Lower leg skin (tissue), 3 donors: ENCODE measurements around the gene APOBEC3B.

Experiments used
- CTCF ChIP-seq, 3 donors: fragments of 450-650 bp; IDR thresholded peaks; one replicate each; pipeline ENCODE4 v1.5.1; 2016; ENCODE audit warnings: antibody characterized with exemption in 3 of 3, mild to moderate bottlenecking in 3 of 3, moderate library complexity in 2 of 3
- POLR2A ChIP-seq, 2 donors: fragments of 450-650 bp; IDR thresholded peaks; one replicate each; pipeline ENCODE4 v1.6.1; 2016 to 2017; ENCODE audit warnings: antibody characterized with exemption in 2 of 2, mild to moderate bottlenecking in 1 of 2, moderate library complexity in 1 of 2

GRCh38 chr22:39021552-39022250 is 39.6 kb downstream of the APOBEC3B start:
- no peak for TF ChIP-seq POLR2A (IDR thresholded peaks at IDR 0.05)
- no peak for TF ChIP-seq CTCF (IDR thresholded peaks at IDR 0.05)
